B cell (primary cell): ENCODE data around the gene SEC62.

ENCODE experiments used
- CTCF ChIP-seq: fragments of 200-600 bp; IDR thresholded peaks from one replicate; pipeline ENCODE4 v1.8.0; 2022; ENCODE audit warnings: antibody characterized with exemption, mild to moderate bottlenecking
- EZH2 ChIP-seq: IDR thresholded peaks from 2 replicates; pipeline ENCODE4 v1.6.1; 2012; ENCODE audit warnings: borderline replicate concordance, low read depth, mild to moderate bottlenecking, moderate library complexity, low read length; ENCODE audit not compliant: insufficient read depth, poor library complexity, severe bottlenecking

- TF ChIP-seq CTCF, result no peak
- no peak for TF ChIP-seq EZH2
Measured at GRCh38 chr3:170023165-170023564, 56.6 kb downstream of the SEC62 start.
